HG03139 (cell line): ENCODE results near the gene GSTO1.

Experiments used
- ATAC-seq: cut with Tn5 transposase; IDR thresholded peaks from one replicate; pipeline ENCODE4 v1.9.1; 2021; ENCODE audit not compliant: unreplicated experiment

Gene GSTO1

GRCh38 chr10:104303594-104304355, 49.1 kb downstream of the GSTO1 start:
- no peak for ATAC-seq

- ATAC-seq, result no peak
Observed at GRCh38 chr10:104304356-104304745, 49.7 kb downstream of the GSTO1 start.

GRCh38 chr10:104304927-104305326, 50.2 kb downstream of the GSTO1 start:
- ATAC-seq, result no peak

- no peak for ATAC-seq
Observed at GRCh38 chr10:104306897-104307296, 52.2 kb downstream of the GSTO1 start.

- ATAC-seq, result no peak
Observed at GRCh38 chr10:104307576-104308438, 53.1 kb downstream of the GSTO1 start.

GRCh38 chr10:104308439-104308903, 53.8 kb downstream of the GSTO1 start:
- peak; percentile 64 for ATAC-seq

GRCh38 chr10:104309980-104310978, 55.6 kb downstream of the GSTO1 start:
- no peak for ATAC-seq

GRCh38 chr10:104311184-104311720, 56.6 kb downstream of the GSTO1 start:
- no peak for ATAC-seq

- ATAC-seq, result no peak
Observed at GRCh38 chr10:104314591-104315485, 60.1 kb downstream of the GSTO1 start.

GRCh38 chr10:104315486-104315921, 60.8 kb downstream of the GSTO1 start:
- ATAC-seq, result no peak

GRCh38 chr10:104316321-104317099, 61.8 kb downstream of the GSTO1 start:
- ATAC-seq, result no peak
